Measurements from ENCODE around the gene SULT1C3. TPM values are rescaled to one million over a fixed set of nuclear protein-coding genes. Genes with fewer than 3 reads are reported as not detected.

Gene SULT1C3
- total RNA-seq, 2 experiments from 2014 or later = not detected

DNA sequence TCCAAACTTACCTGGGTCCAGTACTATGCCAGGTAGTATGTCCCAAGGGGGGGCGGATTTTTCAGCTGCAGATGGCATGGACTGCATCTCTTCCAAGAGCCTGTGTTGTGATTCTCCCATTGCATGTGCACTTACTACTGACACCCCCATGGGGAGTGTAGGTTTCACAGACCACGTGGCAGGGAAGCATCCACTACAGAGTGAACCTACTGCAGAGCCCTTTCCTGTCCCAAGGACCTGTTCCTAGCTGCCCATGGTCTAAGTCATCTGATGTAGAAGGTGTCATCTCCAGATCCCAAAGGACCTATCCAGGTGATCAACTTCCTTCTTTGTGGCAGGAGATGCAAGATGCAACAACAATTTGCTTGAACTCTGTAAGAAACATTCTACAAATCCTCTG, 9.9 kb upstream of the SULT1C3 start:
- no peak for TF ChIP-seq EZH2phosphoT487 (IDR thresholded peaks at IDR 0.05; ENCODE audit: borderline replicate concordance, low read depth, low read length)
- TF ChIP-seq, protein P1, sequence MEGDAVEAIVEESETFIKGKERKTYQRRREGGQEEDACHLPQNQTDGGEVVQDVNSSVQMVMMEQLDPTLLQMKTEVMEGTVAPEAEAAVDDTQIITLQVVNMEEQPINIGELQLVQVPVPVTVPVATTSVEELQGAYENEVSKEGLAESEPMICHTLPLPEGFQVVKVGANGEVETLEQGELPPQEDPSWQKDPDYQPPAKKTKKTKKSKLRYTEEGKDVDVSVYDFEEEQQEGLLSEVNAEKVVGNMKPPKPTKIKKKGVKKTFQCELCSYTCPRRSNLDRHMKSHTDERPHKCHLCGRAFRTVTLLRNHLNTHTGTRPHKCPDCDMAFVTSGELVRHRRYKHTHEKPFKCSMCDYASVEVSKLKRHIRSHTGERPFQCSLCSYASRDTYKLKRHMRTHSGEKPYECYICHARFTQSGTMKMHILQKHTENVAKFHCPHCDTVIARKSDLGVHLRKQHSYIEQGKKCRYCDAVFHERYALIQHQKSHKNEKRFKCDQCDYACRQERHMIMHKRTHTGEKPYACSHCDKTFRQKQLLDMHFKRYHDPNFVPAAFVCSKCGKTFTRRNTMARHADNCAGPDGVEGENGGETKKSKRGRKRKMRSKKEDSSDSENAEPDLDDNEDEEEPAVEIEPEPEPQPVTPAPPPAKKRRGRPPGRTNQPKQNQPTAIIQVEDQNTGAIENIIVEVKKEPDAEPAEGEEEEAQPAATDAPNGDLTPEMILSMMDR (conservative IDR thresholded peaks at IDR 0.05; ENCODE audit: low read length) = no peak
- H4K20me1 ChIP-seq (ENCODE audit: insufficient read depth, low read length) = no peaks in the 10 kb centered on the region
- H3K9me3 ChIP-seq (ENCODE audit: low read length) = no peaks in the 10 kb centered on the region
- no peak overlapping the region for H2AFZ ChIP-seq (ENCODE audit: low read length)
- no peaks in the 10 kb centered on the region for H3K4me1 ChIP-seq (ENCODE audit: insufficient read depth, low read length, poor library complexity, severe bottlenecking)
- no peak overlapping the region for H3K27ac ChIP-seq (ENCODE audit: low read depth, low read length, poor library complexity, severe bottlenecking)
- CTCF ChIA-PET (ENCODE audit: unreplicated experiment) = no interaction called here
- no peak overlapping the region for H3K4me2 ChIP-seq (ENCODE audit: low read length)
- H3K4me3 ChIP-seq (ENCODE audit: low read depth, low read length, poor library complexity, severe bottlenecking) = no peak overlapping the region
- no peaks in the 10 kb centered on the region for H3K9me2 ChIP-seq (ENCODE audit: insufficient read depth, low read length)
- BruUV-seq (replicated peaks) = no TSS peak
- DNase-seq (ENCODE audit: low spot score) = no peak
- intact Hi-C loops (cut with micrococcal nuclease; ENCODE audit: unreplicated experiment) = no loop called here
- H3K79me2 ChIP-seq (ENCODE audit: insufficient read depth, low read depth, low read length) = no peaks in the 10 kb centered on the region
- POLR2A ChIA-PET = no interaction called here
- H3K36me3 ChIP-seq (ENCODE audit: insufficient read depth, low read length) = no peaks in the 10 kb centered on the region

DNA sequence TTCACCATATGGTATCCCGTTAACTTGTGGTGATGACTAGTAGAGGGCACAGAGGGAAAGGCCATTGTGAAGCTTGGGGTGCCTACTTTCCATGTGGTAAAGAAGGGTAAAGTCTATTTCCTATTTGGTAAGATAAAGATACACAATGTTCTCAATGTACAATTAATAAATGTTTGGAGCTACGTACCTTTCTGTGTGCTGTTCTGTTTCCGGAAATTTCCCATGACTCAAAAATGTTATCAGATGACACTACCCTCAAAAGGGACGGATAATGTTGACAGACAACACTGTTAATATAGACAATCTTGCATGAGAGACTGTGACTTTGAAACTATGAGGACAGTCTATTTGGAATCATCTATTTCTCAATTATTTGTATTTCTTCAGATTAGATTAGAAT, 4.2 kb upstream of the SULT1C3 start:
- Histone ChIP-seq H3K36me3 (ENCODE audit: insufficient read depth, low read length) (no peaks in the 10 kb centered on the region), H3K4me3 (ENCODE audit: low read depth, low read length, poor library complexity, severe bottlenecking) (no peak overlapping the region), H3K4me2 (ENCODE audit: low read length) (no peak overlapping the region), H3K9me3 (ENCODE audit: low read length) (no peaks in the 10 kb centered on the region), H4K20me1 (ENCODE audit: insufficient read depth, low read length) (no peaks in the 10 kb centered on the region), H3K27ac (ENCODE audit: low read depth, low read length, poor library complexity, severe bottlenecking) (no peak overlapping the region), H3K79me2 (ENCODE audit: insufficient read depth, low read depth, low read length) (no peaks in the 10 kb centered on the region), H3K4me1 (ENCODE audit: insufficient read depth, low read length, poor library complexity, severe bottlenecking) (no peaks in the 10 kb centered on the region), H2AFZ (ENCODE audit: low read length) (no peak overlapping the region), H3K9me2 (ENCODE audit: insufficient read depth, low read length) (no peaks in the 10 kb centered on the region)
- CTCF ChIA-PET (ENCODE audit: unreplicated experiment) = no interaction called here
- no peak for TF ChIP-seq EZH2phosphoT487 (IDR thresholded peaks at IDR 0.05; ENCODE audit: borderline replicate concordance, low read depth, low read length)
- TF ChIP-seq, protein P1 (conservative IDR thresholded peaks at IDR 0.05; ENCODE audit: low read length) = no peak
- intact Hi-C loops (cut with micrococcal nuclease; ENCODE audit: unreplicated experiment) = no loop called here
- POLR2A ChIA-PET = no interaction called here
- no peak for DNase-seq (ENCODE audit: low spot score)
- BruUV-seq (replicated peaks) = no TSS peak

DNA sequence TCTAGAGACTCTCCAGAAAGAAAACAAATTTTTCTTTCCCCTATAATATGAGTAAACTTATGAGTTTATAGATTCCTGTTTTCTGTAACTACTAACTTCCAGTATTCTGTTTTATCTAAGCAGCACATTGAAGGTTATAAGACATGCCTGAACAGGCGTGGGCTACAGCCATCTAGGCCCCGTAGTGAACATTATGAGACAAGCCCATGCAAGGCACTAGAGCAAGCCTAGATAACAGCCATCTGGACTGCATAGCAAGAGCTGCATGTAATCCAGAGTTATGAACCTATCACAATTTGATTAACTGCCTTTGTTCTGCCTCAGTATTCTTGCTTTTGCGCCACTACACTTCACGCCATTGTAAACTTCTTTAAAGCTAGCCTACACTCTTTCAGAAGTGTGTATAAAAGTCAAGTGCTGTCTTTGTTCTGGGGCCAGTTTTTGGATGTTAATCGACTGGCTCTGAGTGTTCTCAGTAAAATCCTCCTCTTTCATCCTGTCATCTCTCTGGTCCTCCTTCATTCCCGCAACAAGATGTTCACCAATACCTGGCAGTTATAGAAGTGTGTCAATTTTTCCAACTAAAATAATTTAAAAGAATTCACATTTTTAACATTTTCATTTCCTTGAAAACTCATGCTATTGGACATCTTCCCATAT, 3.0 kb upstream of the SULT1C3 start:
- no peaks in the 10 kb centered on the region for H3K9me2 ChIP-seq (ENCODE audit: insufficient read depth, low read length)
- H3K4me3 ChIP-seq (ENCODE audit: low read depth, low read length, poor library complexity, severe bottlenecking) = no peak overlapping the region
- H3K36me3 ChIP-seq (ENCODE audit: insufficient read depth, low read length) = no peaks in the 10 kb centered on the region
- no peak for DNase-seq (ENCODE audit: low spot score)
- no peaks in the 10 kb centered on the region for H3K4me1 ChIP-seq (ENCODE audit: insufficient read depth, low read length, poor library complexity, severe bottlenecking)
- no peaks in the 10 kb centered on the region for H3K79me2 ChIP-seq (ENCODE audit: insufficient read depth, low read depth, low read length)
- H4K20me1 ChIP-seq (ENCODE audit: insufficient read depth, low read length) = no peaks in the 10 kb centered on the region
- no peaks in the 10 kb centered on the region for H3K9me3 ChIP-seq (ENCODE audit: low read length)
- CTCF ChIA-PET (ENCODE audit: unreplicated experiment) = no interaction called here
- no peak overlapping the region for H3K27ac ChIP-seq (ENCODE audit: low read depth, low read length, poor library complexity, severe bottlenecking)
- POLR2A ChIA-PET = no interaction called here
- intact Hi-C loops (cut with micrococcal nuclease; ENCODE audit: unreplicated experiment) = no loop called here
- H2AFZ ChIP-seq (ENCODE audit: low read length) = no peak overlapping the region
- BruUV-seq (replicated peaks) = no TSS peak
- TF ChIP-seq, protein P1 (conservative IDR thresholded peaks at IDR 0.05; ENCODE audit: low read length) = no peak
- no peak for TF ChIP-seq EZH2phosphoT487 (IDR thresholded peaks at IDR 0.05; ENCODE audit: borderline replicate concordance, low read depth, low read length)
- no peak overlapping the region for H3K4me2 ChIP-seq (ENCODE audit: low read length)

All from OCI-LY7 (cell line).